IMR-90 (cell line): ENCODE data around the gene SAMSN1. TPM values are rescaled to one million over a fixed set of nuclear protein-coding genes. Genes with fewer than 3 reads are reported as not detected.

Experiments used
- ATAC-seq: fragments of 200-7000 bp; cut with Tn5 transposase; 2 replicates; pipeline ENCODE4 v1.9.1; 2020; ENCODE audit warnings: low read depth, mild to moderate bottlenecking, moderate library complexity
- BruUV-seq: library from RNA; stranded (reverse); fragments of 400-500 nt; replicated peaks from 2 replicates; lab custom pipeline; 2021; lab: Mats Ljungman, UMichigan
- CTCF ChIA-PET: fragments of 300-600 bp; formaldehyde crosslinking; extraction: SDS; loops from one replicate; lab custom pipeline; 2021; ENCODE audit warnings: antibody characterized with exemption; lab: Yijun Ruan, JAX
- POLR2A ChIA-PET: fragments of 300-600 bp; sonication (Branson Sonifier 250); formaldehyde crosslinking; loops from one replicate; lab custom pipeline; 2022; ENCODE audit warnings: antibody characterized with exemption; ENCODE audit not compliant: unreplicated experiment; lab: Charles Lee
- DNase-seq: peaks from one replicate; pipeline ENCODE4 v3.0.0; 2013
- H2AFZ ChIP-seq: replicated peaks from 2 replicates; pipeline ENCODE3; 2013; ENCODE audit warnings: low read length, mild to moderate bottlenecking; ENCODE audit not compliant: poor library complexity
- H2AK5ac ChIP-seq: 2 replicates; pipeline ENCODE4 v1.6.1; 2013; ENCODE audit warnings: low read depth, low read length, inconsistent platforms
- H2AK9ac ChIP-seq: replicated peaks from 2 replicates; pipeline ENCODE3; 2013; ENCODE audit warnings: mild to moderate bottlenecking, low read depth, low read length, moderate library complexity; ENCODE audit not compliant: poor library complexity
- H2BK120ac ChIP-seq: 2 replicates; pipeline ENCODE4 v1.6.1; 2013; ENCODE audit warnings: low read depth, low read length, inconsistent platforms
- H2BK15ac ChIP-seq: 3 replicates; pipeline ENCODE4 v1.6.1; 2013; ENCODE audit warnings: low read depth, low read length, inconsistent platforms
- H2BK20ac ChIP-seq: 2 replicates; pipeline ENCODE4 v1.6.1; 2013; ENCODE audit warnings: low read depth, mild to moderate bottlenecking, inconsistent platforms, low read length, moderate library complexity
- H2BK5ac ChIP-seq: 2 replicates; pipeline ENCODE4 v1.6.1; 2013; ENCODE audit warnings: mild to moderate bottlenecking, low read depth, low read length, inconsistent platforms; ENCODE audit not compliant: poor library complexity, severe bottlenecking
- H3K14ac ChIP-seq: replicated peaks from 2 replicates; pipeline ENCODE4 v1.6.1; 2013; ENCODE audit warnings: low read depth, low read length, inconsistent platforms
- H3K18ac ChIP-seq: 2 replicates; pipeline ENCODE4 v1.6.1; 2013; ENCODE audit warnings: low read depth, low read length, control low read depth
- H3K23ac ChIP-seq: 2 replicates; pipeline ENCODE4 v1.6.1; 2013; ENCODE audit warnings: low read depth, low read length, inconsistent platforms
- H3K27ac ChIP-seq: 2 replicates; pipeline ENCODE4 v1.5.1; 2013; ENCODE audit warnings: mild to moderate bottlenecking, control low read depth, low read length; ENCODE audit not compliant: insufficient read depth
- H3K27me3 ChIP-seq: 2 replicates; pipeline ENCODE4 v1.6.1; 2013; ENCODE audit warnings: low read length; ENCODE audit not compliant: control insufficient read depth, insufficient read depth
- H3K36me3 ChIP-seq: 2 replicates; pipeline ENCODE4 v1.6.1; 2013; ENCODE audit warnings: low read length, mixed read lengths; ENCODE audit not compliant: control insufficient read depth, insufficient read depth
- H3K4ac ChIP-seq: 2 replicates; pipeline ENCODE4 v1.6.1; 2013; ENCODE audit warnings: low read depth, low read length, inconsistent platforms
- H3K4me1 ChIP-seq: 2 replicates; pipeline ENCODE4 v1.6.1; 2013; ENCODE audit warnings: low read length, mixed read lengths; ENCODE audit not compliant: control insufficient read depth, insufficient read depth
- H3K4me2 ChIP-seq: 2 replicates; pipeline ENCODE4 v1.6.1; 2013; ENCODE audit warnings: low read depth, mild to moderate bottlenecking, control low read depth, low read length, moderate library complexity
- H3K4me3 ChIP-seq: 2 replicates; pipeline ENCODE4 v1.5.1; 2013; ENCODE audit warnings: low read depth, mild to moderate bottlenecking, control low read depth, low read length, moderate library complexity; ENCODE audit not compliant: insufficient read depth
- H3K56ac ChIP-seq: 2 replicates; pipeline ENCODE4 v1.6.1; 2013; ENCODE audit warnings: low read length, inconsistent platforms; ENCODE audit not compliant: insufficient read depth; ENCODE audit errors: extremely low read depth
- H3K79me1 ChIP-seq, 2 experiments: 2 replicates each; pipeline ENCODE4 v1.6.1; 2013; ENCODE audit warnings: low read length in 2 of 2, inconsistent platforms in 1 of 2, low read depth in 1 of 2
- H3K9ac ChIP-seq: 2 replicates; pipeline ENCODE4 v1.6.1; 2013; ENCODE audit warnings: low read depth, low read length, control low read depth
- H3K9me1 ChIP-seq: 2 replicates; pipeline ENCODE4 v1.6.1; 2013; ENCODE audit warnings: low read length, inconsistent platforms; ENCODE audit not compliant: insufficient read depth
- H3K9me3 ChIP-seq: 2 replicates; pipeline ENCODE4 v1.6.1; 2013; ENCODE audit warnings: low read length; ENCODE audit not compliant: control insufficient read depth, insufficient read depth
- H4K20me1 ChIP-seq: 2 replicates; pipeline ENCODE4 v1.6.1; 2013; ENCODE audit warnings: low read length, inconsistent platforms; ENCODE audit not compliant: insufficient read depth
- H4K5ac ChIP-seq: 2 replicates; pipeline ENCODE4 v1.6.1; 2013; ENCODE audit warnings: mild to moderate bottlenecking, low read depth, low read length, control low read depth
- H4K8ac ChIP-seq, 2 experiments: 2 replicates each; pipeline ENCODE4 v1.6.1; 2013; ENCODE audit warnings: low read depth in 2 of 2, low read length in 2 of 2, control low read depth in 1 of 2, inconsistent platforms in 1 of 2
- H4K91ac ChIP-seq: 2 replicates; pipeline ENCODE4 v1.6.1; 2013; ENCODE audit warnings: low read depth, low read length, inconsistent platforms; ENCODE audit not compliant: insufficient read depth
- FOS ChIP-seq: fragments of 150-350 bp; IDR thresholded peaks from 2 replicates; pipeline ENCODE4 v1.6.1; 2016; ENCODE audit warnings: low read depth, low read length
- MAZ ChIP-seq: IDR thresholded peaks from 2 replicates; pipeline ENCODE4 v1.6.1; 2012; ENCODE audit warnings: low read depth, mild to moderate bottlenecking, low read length, improper control_type of control experiment, moderate library complexity, borderline replicate concordance
- MXI1 ChIP-seq: IDR thresholded peaks from 2 replicates; pipeline ENCODE4 v1.6.1; 2012; ENCODE audit warnings: low read depth, mild to moderate bottlenecking, low read length, moderate library complexity, borderline replicate concordance
- POLR2A ChIP-seq: IDR thresholded peaks from 2 replicates; pipeline ENCODE4 v1.6.1; 2012; ENCODE audit warnings: mild to moderate bottlenecking, low read depth, low read length
- RAD21 ChIP-seq: IDR thresholded peaks from 2 replicates; pipeline ENCODE4 v1.6.1; 2012; ENCODE audit warnings: low read length, improper control_type of control experiment
- SMC3 ChIP-seq: fragments of 150-350 bp; IDR thresholded peaks from 2 replicates; pipeline ENCODE4 v1.6.1; 2016; ENCODE audit warnings: low read depth, mild to moderate bottlenecking, antibody characterized with exemption, low read length, moderate library complexity
- WGBS, 2 experiments: methylation state at CpG; one replicate each; pipeline versions ENCODE4 v1.1.5 to v1.1.7; 2013; ENCODE audit warnings: missing lambda C conversion rate in 2 of 2; ENCODE audit not compliant: insufficient read length in 1 of 2; ENCODE audit errors: extremely low coverage in 2 of 2; 5-methylcytosine and 5-hydroxymethylcytosine counted together
- dilution Hi-C: fragments of 300-500 bp; cut with HindIII; formaldehyde crosslinking; loops from one replicate; pipeline ENCODE4 v1.14.3; 2018; ENCODE audit warnings: low sequenced_read_pairs; ENCODE audit not compliant: unreplicated experiment
- in situ Hi-C: fragments of 300-500 bp; cut with MboI; formaldehyde crosslinking; loops from 3 replicates; pipeline ENCODE4 v1.14.3; 2019; ENCODE audit warnings: low sequenced_read_pairs, inconsistent platforms, mixed read lengths
- intact Hi-C: fragments of 100-400 bp; cut with micrococcal nuclease; formaldehyde crosslinking; loops from 2 replicates; pipeline ENCODE4 v1.10.0; 2022
- polyA plus RNA-seq, 3 experiments: library from polyadenylated mRNA; depleted of rRNA; stranded (reverse); fragments of >200 nt; gene quantifications; 2 replicates each; pipeline ENCODE4 v1.2.3, GENCODE V29; 2012; ENCODE audit warnings: low replicate concordance in 1 of 3
- total RNA-seq: library from RNA; depleted of rRNA; stranded (reverse); fragments of >200 nt; gene quantifications from 2 replicates; pipeline ENCODE4 v1.2.3, GENCODE V29; 2012
- TF ChIP-seq, protein P1 (sequence below): conservative IDR thresholded peaks from 2 replicates; pipeline ENCODE4 v1.5.1; 2012; ENCODE audit warnings: mild to moderate bottlenecking, low read depth, low read length, improper control_type of control experiment
- TF ChIP-seq, protein P2 (sequence below): fragments of 150-350 bp; IDR thresholded peaks from 2 replicates; pipeline ENCODE4 v1.6.1; 2017; ENCODE audit warnings: mild to moderate bottlenecking, antibody characterized with exemption, low read length, low read depth

SAMSN1 gene
- total and polyA plus RNA-seq, 2 of the 4 experiments (the other 2 are of a cell fraction): not detected

DNA sequence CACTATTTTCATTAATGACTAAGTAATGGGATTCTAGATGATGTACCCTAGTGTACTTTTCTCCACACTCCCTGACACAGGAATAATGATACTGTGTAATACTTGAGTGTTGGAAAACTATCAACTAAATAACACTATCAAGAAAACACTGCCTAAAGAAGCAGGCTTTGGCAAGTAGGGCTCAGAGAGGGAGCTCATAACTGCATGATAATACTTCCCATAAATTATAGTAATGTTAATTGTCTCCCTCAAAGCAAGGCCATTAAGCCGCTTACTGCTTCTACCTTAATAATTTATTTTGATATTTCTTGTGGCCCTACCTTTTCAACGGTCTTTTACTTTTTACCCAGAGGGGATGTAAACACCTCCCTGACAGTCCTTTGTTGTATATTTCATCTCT lies 69.0 kb downstream of the SAMSN1 start:
- no peak for ATAC-seq
- no CpG with 5 or more reads among the region's 2 CpGs for WGBS, 2 experiments

More for the DNA sequence above, 69.0 kb downstream of the SAMSN1 start:
- Histone ChIP-seq H3K4me1 (no peaks in the 10 kb centered on the region), H3K79me1 (no peaks in the 10 kb centered on the region), H3K9me3 (no peaks in the 10 kb centered on the region), H2BK5ac (no peak overlapping the region), H3K36me3 (no peaks in the 10 kb centered on the region), H2BK120ac (no peak overlapping the region), H3K18ac (no peak overlapping the region), H2BK15ac (no peak overlapping the region), H2AFZ (no peak overlapping the region), H4K20me1 (no peaks in the 10 kb centered on the region), H4K5ac (no peak overlapping the region), H2AK5ac (no peak overlapping the region), H3K14ac (no peak overlapping the region), H4K8ac (no peak overlapping the region), H2BK20ac (no peak overlapping the region), H3K4ac (no peak overlapping the region), H3K27me3 (no peaks in the 10 kb centered on the region), H3K4me3 (no peak overlapping the region), H3K56ac (no peak overlapping the region), H2AK9ac (no peak overlapping the region), H3K4me2 (no peak overlapping the region), H3K9me1 (no peaks in the 10 kb centered on the region), H4K91ac (no peak overlapping the region), H3K23ac (no peak overlapping the region), H3K27ac (no peak overlapping the region), H3K9ac (no peak overlapping the region)
- ChIA-PET POLR2A (no interaction called here), CTCF (no interaction called here)
- TF ChIP-seq FOS: no peak
- TF ChIP-seq MAZ: no peak
- TF ChIP-seq MXI1: no peak
- no peak for TF ChIP-seq POLR2A
- no peak for TF ChIP-seq RAD21
- TF ChIP-seq, protein P1, sequence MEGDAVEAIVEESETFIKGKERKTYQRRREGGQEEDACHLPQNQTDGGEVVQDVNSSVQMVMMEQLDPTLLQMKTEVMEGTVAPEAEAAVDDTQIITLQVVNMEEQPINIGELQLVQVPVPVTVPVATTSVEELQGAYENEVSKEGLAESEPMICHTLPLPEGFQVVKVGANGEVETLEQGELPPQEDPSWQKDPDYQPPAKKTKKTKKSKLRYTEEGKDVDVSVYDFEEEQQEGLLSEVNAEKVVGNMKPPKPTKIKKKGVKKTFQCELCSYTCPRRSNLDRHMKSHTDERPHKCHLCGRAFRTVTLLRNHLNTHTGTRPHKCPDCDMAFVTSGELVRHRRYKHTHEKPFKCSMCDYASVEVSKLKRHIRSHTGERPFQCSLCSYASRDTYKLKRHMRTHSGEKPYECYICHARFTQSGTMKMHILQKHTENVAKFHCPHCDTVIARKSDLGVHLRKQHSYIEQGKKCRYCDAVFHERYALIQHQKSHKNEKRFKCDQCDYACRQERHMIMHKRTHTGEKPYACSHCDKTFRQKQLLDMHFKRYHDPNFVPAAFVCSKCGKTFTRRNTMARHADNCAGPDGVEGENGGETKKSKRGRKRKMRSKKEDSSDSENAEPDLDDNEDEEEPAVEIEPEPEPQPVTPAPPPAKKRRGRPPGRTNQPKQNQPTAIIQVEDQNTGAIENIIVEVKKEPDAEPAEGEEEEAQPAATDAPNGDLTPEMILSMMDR: no peak
- TF ChIP-seq, protein P2, sequence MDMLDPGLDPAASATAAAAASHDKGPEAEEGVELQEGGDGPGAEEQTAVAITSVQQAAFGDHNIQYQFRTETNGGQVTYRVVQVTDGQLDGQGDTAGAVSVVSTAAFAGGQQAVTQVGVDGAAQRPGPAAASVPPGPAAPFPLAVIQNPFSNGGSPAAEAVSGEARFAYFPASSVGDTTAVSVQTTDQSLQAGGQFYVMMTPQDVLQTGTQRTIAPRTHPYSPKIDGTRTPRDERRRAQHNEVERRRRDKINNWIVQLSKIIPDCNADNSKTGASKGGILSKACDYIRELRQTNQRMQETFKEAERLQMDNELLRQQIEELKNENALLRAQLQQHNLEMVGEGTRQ: no peak
- TF ChIP-seq SMC3: no peak
- intact Hi-C loops (no loop called here), dilution Hi-C loops (no loop called here), in situ Hi-C loops (no loop called here)
- BruUV-seq: no TSS peak
- DNase-seq: no peak
